ENCODE results near the gene WDR88.
"Not testable (repeated sequence)": the region's sequence is repeated elsewhere in the genome, so short reads cannot be mapped to it uniquely, and the experiment has no call there.

The WDR88 gene

DNA sequence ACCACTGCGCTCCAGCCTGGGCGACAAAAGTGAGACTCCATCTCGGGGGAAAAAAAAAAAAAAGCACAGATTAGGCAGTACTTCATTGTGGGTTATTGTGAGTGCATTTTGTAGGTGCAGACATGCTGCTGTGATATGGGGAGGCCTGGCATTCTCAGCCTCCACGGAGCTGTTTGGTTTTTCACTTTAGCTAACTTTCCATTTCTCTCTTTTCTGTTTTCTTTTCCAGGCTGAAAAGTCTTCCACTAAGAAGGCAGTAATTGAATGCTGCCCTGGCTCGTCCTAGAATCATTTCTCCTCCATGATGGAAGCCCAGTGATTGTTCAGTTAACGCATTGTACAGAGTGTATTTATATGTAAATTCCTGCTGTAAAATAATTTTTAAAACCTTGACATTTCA lies 2.0 kb upstream of the WDR88 start:
- DNase-seq (ENCODE audit: low read depth), result no peak

DNA sequence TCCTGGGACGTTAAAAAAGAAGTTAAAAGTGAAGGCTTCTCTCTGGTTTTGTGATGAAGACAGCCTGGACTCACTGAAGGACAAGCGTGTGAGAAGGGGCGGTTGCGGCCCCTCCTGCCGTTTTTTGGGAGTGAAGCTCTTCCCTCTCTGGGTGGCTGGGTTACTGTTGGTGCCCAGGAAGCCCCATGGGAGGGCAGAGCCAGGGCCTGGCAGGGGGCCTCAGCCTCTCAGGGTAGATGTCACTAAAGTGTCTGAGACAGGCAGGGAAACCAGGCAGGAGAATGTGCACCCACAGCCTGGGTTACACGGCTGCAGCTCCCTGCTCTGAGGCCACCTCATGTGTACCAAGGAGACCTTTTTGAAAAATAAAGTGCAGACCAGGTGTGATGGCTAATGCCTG lies 1.5 kb upstream of the WDR88 start:
- DNase-seq (ENCODE audit: low read depth), result no peak

DNA sequence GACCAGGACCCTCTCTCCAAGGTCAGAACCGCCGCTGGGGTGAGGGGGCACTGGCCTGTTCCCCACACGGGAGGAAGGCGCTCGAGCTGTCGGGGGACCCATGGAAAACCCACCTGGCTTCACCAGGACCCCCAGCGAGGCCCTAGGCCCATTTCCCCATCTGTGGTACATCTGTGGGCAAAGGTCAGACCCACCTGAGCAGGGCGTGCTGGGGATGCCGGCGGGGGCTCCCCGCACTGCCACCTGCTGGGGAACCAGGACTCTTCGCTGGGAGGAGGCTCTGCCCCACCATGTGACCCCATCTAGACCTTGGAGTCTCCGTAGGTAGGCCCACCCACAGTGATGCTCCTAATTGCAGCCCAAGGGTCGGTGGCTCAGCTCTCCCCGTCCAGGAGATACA lies 511 bp downstream of the WDR88 start:
- DNase-seq (ENCODE audit: low read depth), result no peak

DNA sequence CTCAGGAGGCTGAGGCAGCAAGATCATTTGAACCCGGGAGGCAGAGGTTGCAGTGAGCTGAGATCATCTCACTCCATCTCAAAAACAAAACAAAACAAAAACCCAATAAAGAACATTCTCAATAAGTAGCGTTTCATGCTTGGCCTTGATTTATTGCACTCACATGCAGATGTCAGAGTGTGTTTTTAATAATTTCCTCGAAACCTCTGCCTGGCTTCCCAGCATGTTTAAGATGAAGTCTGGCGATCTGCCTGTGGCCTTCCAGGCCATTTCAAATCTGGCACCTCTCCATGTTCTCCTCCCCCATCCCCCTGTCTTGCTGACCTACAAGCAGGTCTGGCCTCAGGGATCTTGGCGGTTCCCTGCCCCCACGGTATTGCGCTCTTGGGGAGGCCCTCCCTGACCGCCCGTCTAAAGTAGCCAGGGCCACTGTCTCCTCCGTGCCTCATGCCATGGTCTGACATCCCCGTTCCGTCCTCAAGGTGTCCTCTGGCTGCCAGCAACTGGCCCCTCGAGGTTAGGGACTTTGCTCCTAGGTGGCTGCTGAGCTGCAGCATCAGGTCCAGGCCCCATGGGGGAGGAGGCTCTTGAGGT lies 1.6 kb downstream of the WDR88 start:
- DNase-seq (ENCODE audit: low read depth), result no peak

DNA sequence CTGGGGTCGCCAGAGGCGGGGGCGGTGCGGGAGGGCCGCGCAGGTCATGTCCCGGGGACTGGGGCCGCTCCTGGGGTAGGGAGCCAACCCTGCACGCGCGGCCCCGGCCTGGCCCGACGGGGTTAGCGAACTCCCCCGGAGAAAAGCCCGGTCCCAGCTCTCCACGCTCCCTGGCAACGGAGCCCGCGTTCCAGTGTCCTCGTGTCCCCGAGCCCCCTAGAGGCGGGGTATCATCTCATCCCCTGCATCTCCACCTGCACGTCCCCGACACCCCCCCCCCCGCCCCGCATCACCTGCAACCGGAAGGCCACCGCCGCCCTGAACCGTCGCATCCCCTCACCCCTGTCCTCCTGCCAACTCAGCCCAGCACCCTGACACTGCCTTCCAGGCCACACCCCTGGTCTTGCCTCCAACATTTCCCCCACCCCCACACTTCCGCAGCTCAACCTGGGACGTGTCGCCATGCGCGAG lies 2.7 kb downstream of the WDR88 start:
- no peak for DNase-seq (ENCODE audit: low read depth)

DNA sequence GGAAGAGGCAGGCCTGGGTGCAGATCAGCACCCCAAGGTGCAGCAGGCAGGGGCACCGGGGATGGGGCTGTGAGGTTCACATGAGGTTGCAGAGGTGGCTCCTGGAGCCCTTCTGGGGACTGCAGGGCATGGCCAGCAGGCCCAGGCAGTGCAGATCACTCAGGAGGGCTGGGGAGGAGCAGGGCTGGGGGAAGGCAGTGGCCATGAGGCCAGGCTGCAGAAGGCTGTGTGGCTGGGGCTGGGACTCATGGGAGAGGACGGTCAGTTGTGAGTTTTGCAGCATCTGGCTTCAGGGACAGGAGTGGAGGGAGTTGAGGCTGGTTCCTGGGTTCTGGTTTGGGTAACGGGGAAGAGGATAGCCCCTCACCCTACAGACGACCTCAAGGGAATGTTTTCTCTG lies 7.3 kb downstream of the WDR88 start:
- DNase-seq (ENCODE audit: low read depth), result no peak

DNA sequence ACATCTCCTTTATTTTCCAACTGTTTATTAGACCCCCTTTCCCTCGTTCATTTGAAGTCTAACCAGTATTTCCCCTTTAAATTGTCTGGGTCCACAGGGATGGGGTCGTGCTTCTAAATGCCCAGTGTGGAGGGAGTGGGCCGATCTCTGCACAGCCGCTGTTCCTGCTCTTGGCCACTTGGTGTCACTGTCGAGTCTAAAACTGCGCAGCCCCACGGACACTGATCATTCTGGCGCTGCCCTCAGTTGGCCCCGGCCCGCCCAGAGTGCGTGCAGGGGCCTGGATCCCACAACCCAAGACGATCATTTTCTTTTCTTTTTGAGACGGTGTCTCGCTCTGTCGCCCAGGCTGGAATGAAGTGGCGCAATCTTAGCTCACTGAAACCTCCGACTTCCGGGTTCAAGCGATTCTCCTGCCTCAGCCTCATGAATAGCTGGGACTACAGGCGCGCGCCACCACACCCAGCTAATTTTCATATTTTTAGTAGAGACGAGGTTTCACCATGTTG lies 12.0 kb downstream of the WDR88 start:
- DNase-seq (ENCODE audit: low read depth), result no peak

DNA sequence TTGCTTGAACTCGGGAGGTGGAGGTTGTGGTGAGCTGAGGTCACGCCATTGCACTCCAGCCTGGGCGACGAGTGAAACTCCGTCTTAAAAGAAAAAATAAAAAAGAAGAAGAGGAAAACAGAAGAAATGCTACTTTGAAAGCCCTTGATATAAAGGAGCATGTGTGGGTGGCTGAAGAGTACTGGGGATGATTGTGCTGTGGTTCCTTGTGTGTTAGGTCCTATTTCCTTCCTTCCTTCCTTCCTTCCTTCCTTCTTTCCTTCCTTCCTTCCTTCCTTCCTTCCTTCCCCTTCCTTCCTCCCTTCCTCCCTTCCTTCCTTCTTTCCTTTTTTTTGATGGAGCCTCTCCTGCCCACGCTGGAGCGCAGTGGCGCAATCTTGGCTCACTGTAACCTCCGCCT lies 14.3 kb downstream of the WDR88 start:
- no peak for DNase-seq (ENCODE audit: low read depth)

DNA sequence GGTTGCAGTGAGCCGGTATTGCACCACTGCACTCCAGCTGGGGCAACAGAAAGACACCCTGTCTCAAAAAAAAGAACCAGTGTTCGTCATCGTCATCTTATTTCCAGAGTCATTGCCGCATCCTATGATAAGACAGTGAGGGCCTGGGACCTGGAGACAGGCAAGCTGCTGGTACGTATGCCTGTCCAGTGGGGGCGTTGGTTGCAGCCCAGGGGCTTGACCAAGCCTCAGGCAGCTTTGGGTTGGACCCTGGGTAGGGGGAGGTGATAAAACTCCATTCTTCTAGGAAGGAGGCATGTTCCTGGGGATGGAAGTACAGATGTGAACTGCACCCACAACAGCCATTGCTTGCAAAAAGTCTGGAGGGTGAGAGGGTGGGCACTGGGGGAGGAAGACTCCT lies 15.6 kb downstream of the WDR88 start:
- no peak for DNase-seq (ENCODE audit: low read depth)

DNA sequence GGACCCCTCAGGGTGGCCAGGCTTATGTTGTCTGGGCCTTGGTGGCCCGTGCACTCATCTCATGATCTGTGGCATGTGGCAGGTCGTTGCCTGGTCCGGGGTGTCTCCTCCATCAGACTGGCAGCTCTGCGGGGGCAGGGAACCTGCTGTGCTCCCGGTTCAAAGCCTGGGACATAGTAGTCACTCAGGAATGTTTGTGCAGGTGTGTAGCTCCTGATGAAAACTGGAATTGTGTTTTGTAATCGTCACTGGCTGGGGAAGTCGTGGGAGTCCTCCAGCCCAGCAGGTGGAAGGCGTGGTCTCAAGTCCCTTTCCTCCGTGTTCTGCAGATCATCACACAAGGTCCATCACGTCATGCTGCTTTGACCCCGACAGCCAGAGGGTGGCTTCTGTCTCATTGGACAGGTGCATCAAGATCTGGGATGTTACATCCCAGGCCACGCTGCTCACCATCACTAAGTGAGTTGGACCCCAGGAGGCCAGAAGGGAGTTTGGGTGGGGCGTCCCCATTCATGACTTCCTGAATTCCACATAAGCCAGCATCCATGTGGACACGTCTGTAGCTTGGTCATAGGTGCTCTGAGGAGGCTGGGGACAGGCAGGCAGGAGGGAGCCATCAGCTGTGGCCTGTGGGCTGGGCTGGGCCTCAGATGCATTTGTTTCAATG lies 19.1 kb downstream of the WDR88 start:
- no peak for DNase-seq (ENCODE audit: low read depth)

DNA sequence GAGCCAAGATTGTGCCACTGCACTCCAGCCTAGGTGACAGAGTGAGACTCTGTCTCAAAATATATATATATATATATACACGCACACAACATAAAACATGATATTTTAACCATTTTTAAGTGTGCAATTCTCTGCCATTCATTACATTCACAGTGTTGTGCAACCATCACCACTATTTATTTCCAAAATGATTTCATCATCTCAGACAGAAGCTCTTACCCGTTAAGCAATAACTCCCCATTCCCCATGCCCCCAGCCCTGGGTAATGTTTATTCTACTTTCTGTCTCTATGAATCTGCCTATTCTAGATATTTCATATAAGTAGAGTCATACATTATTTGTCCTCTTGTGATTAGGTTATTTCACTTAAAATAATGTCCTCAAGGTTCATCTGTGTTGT lies 20.3 kb downstream of the WDR88 start:
- DNase-seq (ENCODE audit: low read depth), result no peak

DNA sequence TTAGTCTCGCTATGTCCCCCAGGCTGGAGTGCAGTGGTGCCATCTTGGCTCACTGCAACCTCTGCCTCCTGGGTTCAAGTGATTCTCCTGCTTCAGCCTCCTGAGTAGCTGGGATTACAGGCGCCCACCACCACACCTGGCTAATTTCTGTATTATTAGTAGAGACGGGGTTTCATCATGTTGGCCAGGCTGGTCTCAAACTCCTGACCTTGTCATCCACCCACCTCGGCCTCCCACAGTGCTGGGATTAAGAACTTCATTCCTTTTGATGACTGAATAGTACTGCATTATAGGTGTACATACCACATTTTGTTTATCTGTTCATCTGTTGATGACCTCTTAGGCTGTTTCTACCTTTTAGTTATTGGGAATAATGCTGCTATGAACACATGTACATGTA lies 20.7 kb downstream of the WDR88 start:
- not testable (repeated sequence) for DNase-seq (ENCODE audit: low read depth)

DNA sequence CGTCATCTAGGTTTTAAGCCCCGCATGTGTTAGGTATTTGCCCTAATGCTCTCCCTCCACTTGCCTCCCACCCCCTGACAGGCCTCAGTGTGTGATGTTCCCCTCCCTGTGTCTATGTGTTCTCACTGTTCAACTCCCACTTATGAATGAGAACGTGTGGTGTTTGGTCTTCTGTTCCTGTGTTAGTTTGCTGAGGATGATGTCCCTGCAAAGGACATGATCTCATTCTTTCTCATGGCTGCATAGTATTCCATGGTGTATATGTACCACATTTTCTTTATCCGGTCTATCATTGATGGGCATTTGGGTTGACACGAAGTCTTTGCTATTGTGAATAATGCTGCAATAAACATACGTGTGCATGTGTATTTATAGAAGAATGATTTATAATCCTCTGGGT lies 22.4 kb downstream of the WDR88 start:
- DNase-seq (ENCODE audit: low read depth), result not testable (repeated sequence)

DNA sequence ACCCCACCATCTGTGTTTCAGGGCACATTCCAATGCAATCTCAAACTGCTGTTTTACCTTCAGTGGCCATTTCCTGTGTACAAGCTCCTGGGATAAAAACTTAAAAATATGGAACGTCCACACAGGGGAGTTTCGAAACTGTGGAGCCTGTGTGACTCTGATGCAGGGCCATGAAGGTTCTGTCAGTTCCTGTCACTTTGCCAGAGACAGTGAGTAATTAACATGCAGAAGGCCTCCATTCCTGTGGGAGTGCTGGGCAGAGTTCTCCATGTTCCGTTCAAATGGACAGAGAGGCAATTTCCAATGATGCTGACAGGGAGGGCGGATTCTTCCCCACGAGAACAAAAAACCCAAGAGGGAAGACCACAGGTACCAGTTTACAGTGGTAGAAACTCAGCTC lies 24.4 kb downstream of the WDR88 start:
- no peak for DNase-seq (ENCODE audit: low read depth)

DNA sequence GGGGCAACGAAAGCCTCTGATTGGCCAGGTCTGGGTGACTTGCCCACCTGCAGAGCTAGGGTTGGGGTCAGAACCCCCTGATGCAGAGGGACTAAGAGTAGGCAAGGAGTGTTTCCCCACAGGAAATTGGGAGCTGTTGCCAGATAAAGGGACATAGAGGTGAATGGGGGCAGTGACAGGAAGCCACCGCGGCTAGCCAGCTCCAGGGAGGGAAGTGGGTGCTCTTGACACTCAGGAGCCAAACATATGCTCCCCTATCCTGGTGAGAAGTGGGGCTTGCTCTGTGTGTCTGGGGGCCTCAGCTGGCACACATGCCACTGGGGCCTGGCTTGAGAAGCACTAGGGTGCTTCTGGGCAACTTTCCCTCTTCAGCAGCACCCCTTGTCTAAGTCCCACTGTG lies 26.0 kb downstream of the WDR88 start:
- DNase-seq (ENCODE audit: low read depth), result no peak

DNA sequence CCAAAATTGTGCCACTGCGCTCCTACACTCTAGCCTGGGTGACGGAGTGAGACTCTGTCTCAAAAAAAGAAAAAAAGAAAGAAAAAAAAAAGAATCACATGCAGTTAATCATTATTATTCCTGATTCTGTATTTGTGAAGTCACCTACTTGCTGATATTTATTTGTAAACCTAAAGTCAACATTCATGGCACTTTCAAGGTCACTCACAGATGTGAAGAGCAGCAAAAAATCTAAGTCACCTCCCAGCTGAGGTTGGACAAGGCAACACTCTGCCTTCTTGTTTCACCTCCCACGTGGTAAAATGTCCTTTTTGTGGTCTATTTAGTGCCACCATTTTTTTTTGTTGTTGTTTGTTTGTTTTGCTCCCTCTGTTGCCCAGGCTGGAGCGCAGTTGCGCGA lies 26.5 kb downstream of the WDR88 start:
- DNase-seq (ENCODE audit: low read depth), result no peak

DNA sequence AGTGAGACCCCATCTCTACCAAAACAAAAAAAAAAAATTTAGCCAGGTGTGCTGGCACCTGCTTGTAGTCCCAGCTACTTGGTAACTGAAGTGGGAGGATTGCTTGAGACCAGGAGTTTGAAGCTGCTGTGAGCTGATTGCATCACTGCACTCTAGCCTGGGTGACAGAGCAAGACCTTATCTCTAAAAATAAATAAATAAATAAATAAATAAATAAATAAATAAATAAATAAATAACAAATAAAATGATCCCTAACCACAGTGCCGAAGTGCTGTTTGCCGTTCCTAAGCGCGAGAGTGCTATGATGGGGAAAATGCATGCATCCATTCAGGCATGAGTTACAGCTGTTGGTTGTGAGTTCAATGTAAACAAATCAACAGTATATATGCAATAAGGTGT lies 27.2 kb downstream of the WDR88 start:
- no peak for DNase-seq (ENCODE audit: low read depth)

DNA sequence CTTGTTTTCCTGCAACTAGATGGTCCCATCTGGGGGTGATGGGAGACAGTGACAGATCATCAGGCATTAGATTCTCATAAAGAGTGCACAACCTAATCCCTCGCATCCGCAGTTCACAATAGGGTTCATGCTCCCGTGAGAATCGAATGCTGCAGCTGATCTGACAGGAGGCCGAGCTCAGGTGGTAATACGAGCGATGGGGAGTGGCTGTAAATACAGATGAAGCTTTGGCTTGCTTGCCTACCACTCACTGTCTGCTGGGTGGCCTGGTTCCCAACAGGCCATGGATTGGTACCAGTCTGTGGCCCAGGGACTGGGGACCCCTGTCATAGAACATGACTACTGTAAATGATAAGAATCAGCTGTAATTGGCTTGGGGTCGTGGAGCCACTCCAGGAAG lies 28.0 kb downstream of the WDR88 start:
- DNase-seq (ENCODE audit: low read depth), result no peak

DNA sequence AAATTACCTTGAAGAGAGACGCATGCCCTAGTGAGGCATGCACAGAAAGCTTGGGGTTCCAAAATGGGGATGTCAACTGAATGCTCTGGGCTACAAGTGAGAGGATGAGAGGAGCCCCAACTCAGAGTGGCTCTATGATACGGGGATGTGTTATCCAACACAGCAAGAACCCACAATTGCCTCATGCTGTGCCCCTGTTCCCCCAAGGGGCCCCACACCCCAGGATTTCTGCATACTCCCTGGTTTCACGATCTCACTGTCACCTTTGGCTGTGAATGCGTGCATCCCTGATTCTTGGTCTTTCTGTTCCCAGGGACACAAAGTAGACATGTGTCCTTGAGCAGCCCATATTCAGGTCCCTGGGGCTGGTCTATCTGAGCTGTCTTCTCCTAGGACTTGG lies 29.3 kb downstream of the WDR88 start:
- no peak for DNase-seq (ENCODE audit: low read depth)

DNA sequence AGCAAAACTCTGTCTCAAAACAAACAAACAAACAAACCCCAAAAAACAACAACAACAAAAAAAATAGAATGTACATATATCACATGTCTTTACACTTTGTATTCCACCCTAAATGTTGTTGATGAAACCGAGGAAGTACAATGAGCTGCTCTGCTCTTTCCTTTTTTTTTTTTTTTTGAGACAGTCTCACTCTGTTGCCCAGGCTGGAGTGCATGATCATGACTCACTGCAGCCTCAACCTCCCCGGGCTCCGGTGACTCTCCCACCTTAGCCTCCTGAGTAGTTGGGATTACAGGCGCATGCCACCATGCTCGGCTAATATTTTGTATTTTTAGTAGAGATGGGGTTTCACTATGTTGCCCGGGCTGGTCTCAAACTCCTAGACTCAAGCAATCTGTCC lies 31.6 kb downstream of the WDR88 start:
- no peak for DNase-seq (ENCODE audit: low read depth)

DNA sequence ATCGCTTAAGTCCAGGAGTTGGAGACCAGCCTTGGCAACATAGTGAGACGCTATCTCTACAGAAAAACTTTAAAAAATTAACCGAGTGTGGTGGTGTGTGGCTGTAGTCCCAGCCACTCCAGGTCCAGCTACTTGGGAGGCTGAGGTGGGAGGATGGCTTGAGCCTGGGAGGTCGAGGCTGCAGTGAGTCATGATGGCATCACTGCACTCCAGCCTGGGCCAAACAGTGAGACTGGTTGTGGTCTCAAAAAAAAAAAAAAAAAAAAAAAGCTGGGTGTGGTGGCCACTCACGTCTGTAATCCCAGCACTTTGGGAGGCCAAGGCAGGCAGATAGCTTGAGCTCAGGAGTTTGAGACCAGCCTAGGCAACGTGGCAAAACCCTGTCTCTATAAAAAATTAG lies 34.1 kb downstream of the WDR88 start:
- DNase-seq (ENCODE audit: low read depth), result not testable (repeated sequence)

DNA sequence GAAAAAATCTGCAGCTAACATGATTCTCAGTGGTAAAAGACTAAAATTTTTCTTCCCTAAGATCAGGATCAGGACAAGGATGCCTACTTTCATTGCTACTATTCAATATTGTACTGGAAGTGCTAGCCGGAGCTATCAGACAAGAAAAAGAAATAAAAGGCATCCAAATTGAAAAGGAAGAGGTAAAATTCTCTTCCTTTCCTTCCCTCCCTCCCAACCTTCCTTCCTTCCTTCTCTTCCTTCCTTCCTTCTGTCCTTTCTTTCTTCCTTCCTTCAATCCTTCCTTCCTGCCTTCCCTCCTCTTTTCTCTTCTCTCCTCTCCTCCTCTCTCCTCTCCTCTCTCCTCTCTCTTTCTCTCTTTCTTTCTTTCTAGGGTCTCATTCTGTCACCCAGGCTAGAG lies 35.5 kb downstream of the WDR88 start:
- no peak for DNase-seq (ENCODE audit: low read depth)

DNA sequence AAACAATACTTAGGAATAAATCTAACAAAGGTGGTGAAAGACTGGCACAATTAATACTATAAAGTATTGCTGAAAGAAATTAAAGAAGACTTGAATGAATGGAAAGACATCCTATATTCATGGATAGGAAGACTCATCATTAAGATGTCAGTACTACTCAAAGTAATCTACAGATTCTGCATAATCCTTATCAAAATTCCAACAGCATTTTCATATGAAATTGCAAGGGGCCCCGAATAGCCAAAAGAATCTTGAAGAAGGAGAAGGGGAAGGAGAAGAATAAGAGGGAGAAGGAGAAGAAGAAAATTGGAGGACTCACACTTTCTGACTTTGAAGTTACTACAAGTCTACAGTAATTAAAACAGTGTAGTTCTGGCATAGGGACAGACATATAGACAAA lies 36.6 kb downstream of the WDR88 start:
- DNase-seq (ENCODE audit: low read depth), result no peak

DNA sequence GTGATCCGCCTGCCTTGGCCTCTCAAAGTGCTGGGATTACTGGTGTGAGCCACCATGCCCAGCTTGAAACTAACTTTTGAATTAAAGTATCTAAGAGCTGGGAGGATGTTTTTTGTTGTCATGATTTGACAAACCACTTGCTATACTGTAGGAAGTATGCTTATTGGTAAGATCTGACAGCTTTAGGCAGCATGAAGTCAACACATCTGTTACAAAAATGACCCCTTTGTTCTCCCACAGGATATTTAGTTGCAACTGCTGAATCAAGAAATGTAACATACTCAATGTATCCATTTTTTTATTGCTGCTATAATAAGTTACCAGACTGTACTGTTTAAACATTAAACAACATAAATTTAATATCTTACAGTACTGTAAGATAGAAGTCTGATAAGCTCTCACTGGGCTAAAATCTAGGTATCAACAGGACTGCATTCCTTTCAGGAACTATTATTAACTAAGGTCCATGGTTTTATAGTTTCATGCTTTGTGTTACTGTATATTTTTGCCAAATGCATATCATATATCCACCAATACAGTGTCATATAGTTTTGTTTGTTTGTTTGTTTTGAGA lies 39.4 kb downstream of the WDR88 start:
- DNase-seq (ENCODE audit: low read depth), result no peak

Measured in GM04503 (cell line).